ENCODE results near the gene KCNC2. TPM values are rescaled to one million over a fixed set of nuclear protein-coding genes. Genes with fewer than 3 reads are reported as not detected.
"Not testable (repeated sequence)": the region's sequence is repeated elsewhere in the genome, so short reads cannot be mapped to it uniquely, and the experiment has no call there.

Gene KCNC2
- not detected for total RNA-seq

DNA sequence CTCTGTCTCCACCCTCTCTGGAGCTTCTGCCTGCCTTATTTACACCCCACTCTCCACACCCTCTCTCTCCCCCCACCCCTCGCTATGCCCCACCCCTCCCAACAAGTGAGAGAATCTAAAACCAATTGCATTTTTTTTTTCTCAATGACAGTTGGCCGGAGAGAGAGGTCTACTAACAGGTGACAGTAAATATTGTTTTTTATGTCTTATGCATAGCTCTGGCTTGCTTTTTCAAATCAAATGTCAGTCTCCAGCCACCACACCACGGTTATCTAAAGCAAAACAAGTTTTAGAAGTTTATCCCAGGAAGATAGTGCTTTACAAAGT, at the start of gene KCNC2:
Gene KCNC2 (minus strand): TSS at position 28 of the 327 bp plus-strand sequence.
- DNase-seq (ENCODE audit: low spot score): no peak

DNA sequence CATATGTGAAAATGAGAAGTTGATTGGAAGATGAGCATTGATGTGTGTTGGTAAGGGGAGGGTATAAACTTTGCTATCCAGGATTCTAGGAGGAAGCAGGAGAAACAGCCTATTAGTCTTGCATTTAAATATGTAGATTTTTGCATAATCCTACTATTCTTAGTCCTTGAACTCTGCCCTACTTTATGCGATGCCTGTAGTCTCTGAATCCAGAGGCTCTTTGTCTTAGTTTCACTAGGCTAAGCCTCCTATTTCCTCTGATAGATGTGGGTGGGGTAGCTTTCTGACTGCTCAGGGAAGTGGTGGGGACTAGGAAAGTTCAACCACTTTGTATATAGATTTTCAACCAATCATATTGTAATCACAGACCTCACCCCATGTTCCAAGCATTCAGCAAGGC, 49.5 kb upstream of the KCNC2 start:
- DNase-seq (ENCODE audit: low spot score): no peak

DNA sequence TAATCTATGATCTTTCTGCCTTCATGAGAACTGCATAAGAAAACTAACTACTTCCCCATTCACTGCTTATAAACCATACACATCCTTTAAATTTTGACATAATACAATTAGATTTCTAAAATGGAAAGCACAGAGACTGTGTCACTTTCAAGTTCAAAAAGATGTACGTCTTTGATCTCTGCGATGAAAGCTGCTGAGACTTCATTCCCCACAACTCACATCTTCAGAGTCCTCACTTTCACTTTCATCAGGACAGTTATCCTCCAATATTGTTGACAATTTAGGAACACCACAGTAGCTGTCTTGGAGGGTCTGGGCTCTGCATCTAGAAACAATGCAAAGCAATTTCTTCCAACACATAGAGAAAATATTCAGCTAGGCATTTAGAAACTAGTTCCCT, 47.9 kb upstream of the KCNC2 start:
- no peak for DNase-seq (ENCODE audit: low spot score)

DNA sequence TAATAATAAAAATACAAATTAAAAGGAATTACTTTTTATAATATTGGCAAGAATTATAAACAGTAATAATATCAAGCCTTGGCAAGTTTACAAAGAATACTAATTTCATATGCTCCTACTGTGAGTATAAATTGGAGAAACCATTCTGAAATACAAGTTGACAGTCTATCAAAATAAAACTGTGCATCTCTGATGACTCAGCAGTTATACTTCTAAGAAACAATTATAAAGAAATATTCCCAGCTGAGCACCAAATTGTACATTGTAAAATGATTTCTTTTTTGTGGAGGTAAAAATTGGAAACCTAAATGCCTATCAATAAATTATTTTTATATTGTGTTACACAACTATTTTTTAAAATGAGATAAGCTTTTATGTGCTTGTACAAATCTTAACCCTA, 35.5 kb upstream of the KCNC2 start:
- DNase-seq (ENCODE audit: low spot score): no peak

DNA sequence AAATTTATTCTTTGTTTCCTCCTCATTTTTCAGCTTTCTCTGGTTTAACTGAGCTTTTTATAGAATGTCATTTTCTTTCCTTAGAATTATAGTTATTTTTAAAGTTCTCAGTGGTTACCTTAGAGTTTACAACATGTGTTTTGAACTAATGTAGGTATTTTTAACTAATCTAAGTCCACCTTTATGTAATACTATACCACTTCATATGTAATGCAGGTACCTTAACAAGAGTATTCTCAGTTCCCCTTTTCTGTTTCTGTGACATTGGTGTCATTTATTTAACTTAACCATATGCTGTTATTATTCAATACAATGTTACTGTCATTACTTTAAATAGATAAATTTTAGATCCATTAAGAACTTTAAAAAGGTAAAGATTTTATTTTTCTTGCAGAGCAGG, 30.3 kb upstream of the KCNC2 start:
- DNase-seq (ENCODE audit: low spot score): no peak

DNA sequence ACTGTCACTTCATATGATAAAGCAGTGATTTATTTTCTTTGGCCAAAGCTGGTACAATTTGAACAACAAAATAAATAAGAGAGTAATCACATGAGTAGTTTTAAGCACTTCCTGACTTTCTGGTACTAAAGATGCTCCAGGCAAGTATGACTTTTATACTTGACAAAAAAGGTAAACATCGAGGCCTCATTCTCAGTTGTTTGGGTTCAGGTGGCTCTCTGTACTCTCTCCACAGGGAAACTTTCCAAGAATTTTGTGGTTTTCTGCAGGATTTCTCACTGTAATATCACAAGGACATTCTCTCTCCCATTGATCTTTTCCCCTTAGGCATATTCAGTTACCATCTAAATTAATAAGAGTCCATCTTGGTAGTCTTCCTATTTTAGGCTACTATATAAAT, 26.6 kb upstream of the KCNC2 start:
- DNase-seq (ENCODE audit: low spot score): no peak

DNA sequence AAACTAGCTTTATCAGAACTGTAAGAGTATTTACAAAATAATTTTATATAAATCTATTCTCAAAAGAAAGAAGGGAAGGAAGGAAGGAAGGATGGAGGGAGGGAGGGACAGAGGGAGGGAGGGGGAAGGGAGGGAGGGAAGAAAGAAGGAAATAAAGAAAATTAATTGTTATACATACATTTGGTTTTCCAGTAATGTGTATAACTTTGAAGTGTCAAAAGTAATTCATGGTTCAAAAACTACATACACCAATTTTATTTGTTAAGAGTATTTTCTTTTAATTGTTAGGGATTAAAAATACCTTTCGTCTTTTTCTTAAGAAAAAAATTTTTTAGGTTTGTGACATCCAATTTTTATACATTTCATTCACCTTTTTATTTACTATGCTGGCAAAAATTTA, 17.5 kb upstream of the KCNC2 start:
- DNase-seq (ENCODE audit: low spot score): no peak

DNA sequence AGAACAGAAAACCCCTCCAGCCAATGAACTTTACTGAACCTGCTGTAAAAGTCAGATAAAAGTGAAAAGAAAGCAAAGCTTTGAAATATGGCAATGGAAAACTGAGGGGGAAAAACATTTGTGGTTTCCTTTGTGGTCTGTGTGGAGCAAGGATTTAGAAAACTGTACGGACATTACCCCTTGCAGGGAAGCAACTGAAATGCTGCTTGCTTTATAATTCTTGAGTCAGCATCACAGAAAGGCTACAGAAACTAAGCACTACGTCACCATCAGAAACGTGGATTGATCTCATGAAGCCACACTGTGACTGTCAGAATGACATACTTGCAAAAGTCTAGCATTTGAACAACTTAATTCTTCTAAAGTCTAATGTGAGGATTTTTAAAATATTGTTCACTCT, 2.4 kb upstream of the KCNC2 start:
- no peak for DNase-seq (ENCODE audit: low spot score)

DNA sequence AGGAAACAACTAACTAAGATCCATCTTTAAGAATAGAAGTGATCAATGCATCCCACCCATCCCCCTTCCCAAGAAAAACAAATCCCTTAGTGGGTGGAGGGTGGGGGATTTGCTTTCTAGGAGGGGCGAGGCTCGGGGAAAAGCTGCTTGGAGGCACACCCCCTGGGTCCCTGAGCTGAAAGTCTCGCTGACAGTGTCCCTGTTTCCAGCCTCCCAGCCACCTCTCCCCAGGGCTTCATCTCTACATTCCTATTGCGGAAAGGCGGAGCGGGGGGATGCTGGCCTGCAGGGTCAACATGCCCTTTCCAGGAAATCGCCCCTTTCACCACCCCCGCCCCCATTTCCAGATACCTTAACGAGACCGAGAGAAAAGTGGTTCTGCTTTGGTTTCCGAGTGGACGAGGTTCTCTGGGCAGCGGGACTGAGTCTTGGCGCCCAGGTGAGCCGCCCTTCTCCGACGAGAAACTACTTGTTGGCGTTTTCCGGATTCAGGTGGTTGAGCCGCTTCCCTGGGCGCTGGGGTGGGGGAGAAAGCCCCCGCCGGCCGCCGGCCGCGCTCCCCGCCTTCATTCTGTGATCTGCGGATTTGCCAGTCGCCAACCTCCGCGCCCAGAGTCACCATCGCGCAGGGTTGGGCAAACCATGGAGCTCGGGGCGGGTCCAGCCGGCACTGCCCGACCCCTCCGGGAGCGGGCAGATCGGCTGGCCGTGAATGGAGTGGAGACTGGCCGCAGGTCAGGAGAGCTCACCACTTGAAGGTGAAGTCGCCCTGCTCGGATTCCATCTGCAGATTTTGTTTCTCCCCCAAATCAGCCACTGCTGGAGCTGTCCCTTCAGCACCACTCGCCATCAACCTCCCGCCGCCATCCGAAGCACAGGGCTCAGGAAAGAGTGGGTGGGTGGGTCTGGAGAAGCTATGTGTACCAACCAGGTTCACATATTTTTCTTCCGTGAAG, 505 bp downstream of the KCNC2 start:
- no peak for DNase-seq (ENCODE audit: low spot score)

DNA sequence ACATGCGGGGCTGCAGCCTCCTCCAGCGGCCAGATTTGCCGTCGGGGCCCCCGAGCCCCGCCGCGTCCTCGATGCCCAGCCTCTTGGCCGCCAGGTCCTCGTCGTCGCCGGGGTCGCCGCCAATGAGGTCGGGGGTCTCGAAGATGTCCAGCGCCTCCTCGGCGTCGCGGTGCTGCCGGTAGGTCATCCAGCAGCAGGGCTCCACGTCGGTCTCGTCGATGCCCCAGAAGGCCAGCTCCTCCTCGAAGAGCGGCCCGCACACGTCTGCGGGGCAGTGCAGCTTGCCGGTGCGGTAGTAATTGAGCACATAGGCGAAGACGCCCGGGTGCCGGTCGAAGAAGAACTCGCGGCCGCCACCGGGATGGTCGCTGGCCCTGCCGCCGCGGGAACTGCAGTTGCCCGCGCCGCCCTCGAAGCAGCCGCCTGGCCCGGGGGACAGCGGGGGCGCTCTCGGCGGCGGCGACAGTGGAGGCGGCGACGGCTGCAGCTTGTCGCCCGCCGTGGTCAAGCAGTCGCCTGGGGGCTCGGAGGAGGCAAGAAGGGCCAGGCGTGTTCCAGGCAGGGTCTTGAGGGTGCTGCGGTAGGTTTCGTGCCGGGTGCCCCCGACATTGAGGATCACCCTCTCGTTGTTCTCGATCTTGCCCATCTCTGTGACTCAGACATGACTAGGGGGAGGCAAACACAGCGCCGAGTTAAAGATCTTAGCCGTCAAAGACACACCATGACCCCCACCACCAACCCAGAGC, 2.1 kb downstream of the KCNC2 start:
- DNase-seq (ENCODE audit: low spot score): no peak

DNA sequence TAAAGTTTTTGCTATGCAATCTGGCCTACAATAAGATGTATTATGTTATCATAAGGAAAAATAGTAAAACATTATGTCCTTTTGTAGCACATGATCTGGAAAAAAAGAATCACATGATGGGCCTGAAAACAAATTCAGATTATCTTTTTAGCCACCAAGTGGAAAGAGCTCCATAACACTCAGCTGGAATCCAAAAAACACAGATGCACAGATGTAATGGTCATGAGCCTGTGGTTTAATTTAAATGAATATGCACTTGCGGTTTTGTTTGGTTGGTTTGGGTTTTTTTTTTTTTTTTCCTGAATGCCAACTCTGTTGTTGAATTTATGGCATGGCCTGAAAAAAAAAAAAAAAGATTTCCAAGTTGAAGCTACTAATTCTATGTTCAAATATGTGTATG, 4.1 kb downstream of the KCNC2 start:
- no peak for DNase-seq (ENCODE audit: low spot score)

DNA sequence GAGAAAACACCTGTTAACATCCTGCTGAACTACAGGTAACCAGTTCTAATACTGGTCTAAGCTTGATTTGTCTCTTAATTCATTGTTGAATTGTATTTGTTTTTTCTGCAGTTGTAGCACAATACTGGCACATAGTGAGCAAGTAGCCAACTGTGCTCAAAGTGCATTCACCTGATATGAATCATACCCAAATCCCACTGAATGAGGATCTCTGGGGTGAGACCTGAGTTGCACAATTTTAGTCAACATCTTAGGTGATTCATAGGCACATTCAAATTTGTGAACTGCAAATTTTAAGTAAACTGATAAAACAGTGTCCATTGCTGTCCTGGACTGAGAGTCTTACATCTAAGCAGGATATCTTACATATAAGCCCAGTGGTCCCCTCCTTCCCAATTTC, 12.8 kb downstream of the KCNC2 start:
- DNase-seq (ENCODE audit: low spot score): no peak

DNA sequence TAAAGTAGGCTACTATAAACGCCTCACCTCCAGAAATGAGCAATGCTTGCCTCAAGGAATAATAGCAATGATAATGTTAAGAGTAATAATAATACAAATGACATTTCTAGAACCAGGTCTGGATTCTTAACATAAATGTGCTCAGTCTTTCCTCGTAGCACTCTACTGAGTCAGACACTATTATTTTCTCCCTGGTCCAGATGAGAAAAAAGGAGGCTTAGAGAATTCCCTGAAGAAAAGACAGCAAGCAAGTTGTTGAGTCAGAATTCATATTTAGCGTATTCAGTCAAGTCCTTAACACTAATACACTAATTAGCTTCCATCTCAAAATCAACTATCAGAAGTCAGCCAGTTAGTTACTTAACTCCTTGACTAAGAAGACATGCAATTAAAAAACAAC, 13.2 kb downstream of the KCNC2 start:
- no peak for DNase-seq (ENCODE audit: low spot score)

DNA sequence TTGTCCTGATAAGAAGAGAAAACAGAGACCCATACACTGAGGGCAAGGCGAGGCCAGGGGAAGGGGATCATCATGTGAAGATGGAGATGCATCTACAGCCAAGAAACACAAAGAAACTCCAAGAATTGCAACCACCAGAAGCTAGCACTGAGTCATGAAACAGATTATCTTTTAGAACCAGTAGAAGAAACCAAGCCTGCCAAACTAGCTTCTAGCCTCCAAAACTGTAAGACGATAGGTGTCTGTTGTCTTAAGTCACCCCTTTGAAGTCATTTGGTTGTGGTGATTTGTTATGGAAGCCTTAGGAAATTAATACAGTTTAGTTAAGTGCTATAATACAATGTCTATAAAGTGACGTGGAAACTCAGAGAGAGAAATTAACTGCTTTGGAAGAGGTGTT, 15.4 kb downstream of the KCNC2 start:
- no peak for DNase-seq (ENCODE audit: low spot score)

DNA sequence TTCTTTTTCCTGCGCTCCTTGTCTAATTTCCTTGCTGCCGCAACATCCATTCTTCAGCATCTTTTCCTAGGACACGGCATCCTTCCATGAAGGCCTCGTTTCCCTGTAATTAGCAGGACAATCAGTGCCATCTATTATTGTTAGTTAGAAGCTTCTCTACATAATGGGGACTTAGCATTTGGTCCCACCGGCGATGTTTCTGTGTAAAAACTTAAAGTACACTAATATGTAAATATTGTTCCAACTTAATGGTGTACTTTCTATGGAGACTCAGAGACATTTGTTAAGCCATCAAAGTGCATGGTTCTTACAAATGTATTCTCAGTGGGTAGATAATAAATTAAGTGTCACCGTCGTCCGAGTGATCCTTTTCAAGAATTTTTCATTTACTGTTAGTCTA, 17.4 kb downstream of the KCNC2 start:
- DNase-seq (ENCODE audit: low spot score): no peak

DNA sequence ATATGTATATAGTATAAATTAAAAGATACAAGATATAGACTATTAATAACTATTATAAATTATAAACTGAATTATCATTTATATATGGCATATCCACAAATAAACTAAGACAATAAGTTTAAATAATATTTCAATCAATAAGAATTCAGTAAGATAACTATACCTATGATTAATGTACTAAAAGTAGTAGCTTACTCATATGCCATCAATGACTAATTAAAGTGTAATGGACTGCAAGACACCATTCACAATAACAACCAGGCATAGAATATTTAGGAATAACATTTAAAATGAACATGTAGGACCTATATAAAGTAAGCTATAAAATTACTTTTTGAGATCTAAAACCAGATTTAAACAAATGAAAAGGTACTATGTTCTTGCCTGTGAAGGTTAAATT, 18.8 kb downstream of the KCNC2 start:
- no peak for DNase-seq (ENCODE audit: low spot score)

DNA sequence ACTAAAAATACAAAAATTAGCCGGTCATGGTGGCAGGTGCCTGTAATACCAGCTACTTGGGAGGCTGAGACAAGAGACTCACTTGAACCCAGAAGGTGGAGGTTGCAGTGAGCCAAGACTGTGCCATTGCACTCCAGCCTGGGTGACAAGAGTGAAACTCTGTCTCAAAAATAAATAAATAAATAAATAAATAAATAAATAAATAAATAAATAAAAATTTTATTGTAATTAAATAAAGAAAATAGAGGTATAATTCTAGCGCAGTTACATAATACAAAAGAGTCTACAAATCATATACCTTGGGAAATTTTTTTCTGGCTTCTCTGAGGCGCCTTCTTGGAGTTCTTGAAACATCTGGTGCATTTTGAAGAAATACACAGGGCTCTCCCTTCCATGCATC, 23.8 kb downstream of the KCNC2 start:
- DNase-seq (ENCODE audit: low spot score): not testable (repeated sequence)

DNA sequence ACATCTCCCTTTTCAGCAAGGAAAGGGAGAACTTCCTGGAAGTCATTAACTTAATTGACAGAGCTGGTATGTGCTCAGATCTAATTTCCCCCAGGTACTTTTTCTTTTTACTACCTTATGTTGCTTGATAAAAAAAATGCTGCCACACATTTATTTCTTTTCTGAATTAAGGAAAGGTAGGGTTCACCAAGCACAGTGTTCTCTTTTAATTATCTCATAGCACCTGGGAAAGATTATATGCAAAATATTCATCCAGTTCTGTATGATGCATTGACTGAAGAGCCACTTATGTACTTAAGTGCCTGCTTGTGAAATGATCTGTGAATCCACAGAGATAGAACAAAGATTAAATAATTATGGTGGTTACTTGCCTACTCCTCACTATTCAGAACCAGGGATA, 25.1 kb downstream of the KCNC2 start:
- DNase-seq (ENCODE audit: low spot score): no peak

DNA sequence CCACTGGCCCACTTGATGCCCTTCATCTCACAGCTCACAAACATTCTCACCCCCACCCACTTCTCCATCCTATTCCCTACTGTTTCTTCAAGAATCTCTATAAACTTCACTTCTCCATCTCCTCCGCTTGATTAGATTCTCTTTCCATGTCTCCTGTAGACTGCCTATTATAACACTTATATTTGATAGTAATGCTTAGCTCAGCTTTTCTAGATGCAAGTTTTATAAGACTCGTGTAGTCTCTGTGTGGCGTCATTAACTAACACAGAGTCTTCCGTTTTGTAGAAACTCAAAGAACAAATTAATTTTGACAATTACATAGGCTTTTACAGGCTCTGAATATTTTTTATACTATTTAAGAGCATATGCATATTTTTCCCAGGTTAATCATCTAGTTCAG, 25.7 kb downstream of the KCNC2 start:
- DNase-seq (ENCODE audit: low spot score): no peak

DNA sequence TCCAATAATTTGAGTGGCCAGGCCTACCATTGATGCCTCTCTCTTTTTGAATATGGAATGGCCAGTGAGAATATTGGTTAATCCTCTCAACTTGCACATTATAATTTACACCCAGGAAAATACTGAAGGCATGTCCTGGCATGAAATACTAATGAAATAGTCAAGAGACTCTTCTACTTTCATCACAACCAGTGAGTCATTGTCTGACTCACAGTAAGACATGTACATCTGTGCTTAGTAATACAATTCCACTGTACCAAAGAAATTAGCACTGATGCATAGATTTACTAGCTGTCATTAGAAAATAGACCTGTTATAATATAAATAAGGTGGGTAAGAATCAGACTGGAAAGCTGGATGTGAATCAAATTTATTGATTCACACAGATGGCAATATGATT, 31.6 kb downstream of the KCNC2 start:
- no peak for DNase-seq (ENCODE audit: low spot score)

DNA sequence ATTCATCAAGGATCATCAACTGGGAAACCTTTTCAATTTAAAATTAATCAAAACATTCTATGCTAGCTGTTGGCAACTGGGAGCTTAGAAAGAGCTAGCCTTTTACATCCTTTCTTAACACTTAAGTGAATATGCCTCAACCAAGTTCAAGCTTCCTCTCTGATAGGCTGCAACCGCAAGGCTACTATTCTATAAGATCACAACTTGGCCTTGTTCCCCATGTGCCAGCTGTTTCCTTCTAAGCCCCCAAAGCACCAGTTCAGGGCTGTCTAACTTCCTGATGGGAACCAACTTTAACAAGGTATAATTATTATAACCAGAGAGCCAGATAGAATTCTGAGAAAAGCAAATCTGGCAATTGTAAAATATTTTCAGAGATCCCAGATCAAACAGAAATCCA, 37.0 kb downstream of the KCNC2 start:
- no peak for DNase-seq (ENCODE audit: low spot score)

DNA sequence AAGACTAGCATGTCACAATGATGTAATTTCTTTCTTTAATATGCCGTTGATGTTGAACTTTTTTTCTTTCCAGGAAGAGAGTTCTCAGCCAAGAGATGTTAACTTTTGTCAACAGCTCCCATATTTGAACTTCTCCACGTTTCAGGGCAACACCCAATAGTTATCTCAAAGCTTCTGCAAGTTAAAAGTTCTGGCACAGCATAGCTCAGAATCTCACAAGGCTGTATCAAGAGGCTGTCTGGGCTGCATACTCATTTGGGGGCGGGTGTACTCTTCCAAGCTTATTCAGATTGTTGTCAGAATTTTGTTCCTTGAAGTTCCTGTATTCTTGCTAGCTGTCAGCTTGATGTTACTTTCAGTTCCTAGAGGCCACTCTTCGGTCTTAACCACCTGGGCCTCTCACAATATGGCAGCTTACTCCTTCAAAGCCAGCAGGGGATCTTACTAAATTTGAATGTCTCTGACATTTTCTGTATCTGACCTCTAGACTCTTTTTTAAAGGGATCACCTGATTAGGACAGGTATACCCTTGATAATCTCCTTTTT, 38.9 kb downstream of the KCNC2 start:
- no peak for DNase-seq (ENCODE audit: low spot score)

DNA sequence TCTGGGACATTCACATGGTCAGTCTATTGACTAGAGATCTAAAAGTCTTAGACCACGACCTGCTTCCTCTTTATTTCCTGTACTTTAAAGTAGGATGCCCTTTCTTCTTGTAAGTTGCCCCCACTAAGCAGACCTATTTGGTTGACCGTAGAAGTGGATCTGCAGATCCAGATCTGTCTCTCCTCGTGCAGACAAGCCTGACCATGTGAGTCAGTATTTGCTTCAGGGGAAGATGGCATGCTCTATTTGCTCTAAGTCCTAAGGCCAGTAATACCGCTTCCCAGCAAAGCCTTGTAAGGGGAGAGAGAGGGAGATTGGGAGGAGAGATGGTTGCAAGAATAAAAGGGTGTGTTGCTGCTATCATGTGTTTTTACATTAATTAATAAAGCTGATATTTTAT, 46.8 kb downstream of the KCNC2 start:
- DNase-seq (ENCODE audit: low spot score): no peak

Measured in ureter (tissue), 1 donor.